HCT116 (cell line): ENCODE results near the gene AP5Z1.

ENCODE experiments used
- CTCF ChIP-seq, 3 experiments: fragments of 200-600 bp in 1 of 3; sonication (generic) in 1 of 3; IDR thresholded peaks in 2 of 3; conservative IDR thresholded peaks in 1 of 3; 2 replicates each; pipeline ENCODE4 v1.5.1; 2012 to 2017; ENCODE audit warnings: low read depth in 2 of 3, low read length in 2 of 3, antibody characterized with exemption in 1 of 3, borderline replicate concordance in 1 of 3, control low read depth in 1 of 3, mild to moderate bottlenecking in 1 of 3, mixed read lengths in 1 of 3, mixed run types in 1 of 3, moderate library complexity in 1 of 3; ENCODE audit not compliant: insufficient read depth in 1 of 3
- EZH2 ChIP-seq: fragments of 200-600 bp; sonication (generic); IDR thresholded peaks from 2 replicates; pipeline ENCODE4 v1.6.1; 2017; ENCODE audit warnings: antibody characterized with exemption, mixed run types
- RAD21 ChIP-seq: IDR thresholded peaks from 2 replicates; pipeline ENCODE4 v1.6.1; 2012; ENCODE audit warnings: low read depth, mild to moderate bottlenecking
- REST ChIP-seq: IDR thresholded peaks from 2 replicates; pipeline ENCODE4 v1.6.1; 2012; ENCODE audit warnings: low read depth
- ZBTB33 ChIP-seq: IDR thresholded peaks from 2 replicates; pipeline ENCODE4 v1.6.1; 2011; ENCODE audit warnings: mild to moderate bottlenecking, low read length, moderate library complexity; ENCODE audit not compliant: insufficient replicate concordance; ENCODE audit errors: extremely low read depth

GRCh38 chr7:4759211-4759610 lies 16.2 kb upstream of the AP5Z1 start:
- TF ChIP-seq CTCF (IDR thresholded peaks at IDR 0.05 in 2 of 3, conservative IDR thresholded peaks at IDR 0.05 in 1 of 3; ENCODE audit: borderline replicate concordance in 1 of 3, insufficient read depth in 1 of 3, low read depth in 2 of 3, low read length in 2 of 3): no peak
- TF ChIP-seq EZH2: no peak
- no peak for TF ChIP-seq ZBTB33
- TF ChIP-seq REST: no peak
- no peak for TF ChIP-seq RAD21
